GM06990 (cell line): ENCODE results near the gene MTG2.

ENCODE experiments used
- DNase-seq: peaks from one replicate; pipeline ENCODE4 v3.0.0-alpha.2; 2011; ENCODE audit not compliant: insufficient read length; ENCODE audit errors: extremely low read depth
- H3K27me3 ChIP-seq: replicated peaks from 2 replicates; pipeline ENCODE4 v1.6.0; 2011; ENCODE audit warnings: low read length; ENCODE audit not compliant: control insufficient read depth, insufficient read depth
- H3K36me3 ChIP-seq: 2 replicates; pipeline ENCODE4 v1.5.1; 2011; ENCODE audit warnings: low read length; ENCODE audit not compliant: control insufficient read depth, insufficient read depth
- H3K4me3 ChIP-seq: replicated peaks from 2 replicates; pipeline ENCODE4 v1.5.1; 2011; ENCODE audit warnings: low read depth, mild to moderate bottlenecking, control low read depth, low read length
- TF ChIP-seq, protein P1 (sequence below): IDR thresholded peaks from 2 replicates; pipeline ENCODE4 v1.5.1; 2011; ENCODE audit warnings: low read length, control low read depth, mild to moderate bottlenecking, inconsistent platforms; ENCODE audit not compliant: insufficient read depth, poor library complexity, severe bottlenecking

The MTG2 gene

DNA sequence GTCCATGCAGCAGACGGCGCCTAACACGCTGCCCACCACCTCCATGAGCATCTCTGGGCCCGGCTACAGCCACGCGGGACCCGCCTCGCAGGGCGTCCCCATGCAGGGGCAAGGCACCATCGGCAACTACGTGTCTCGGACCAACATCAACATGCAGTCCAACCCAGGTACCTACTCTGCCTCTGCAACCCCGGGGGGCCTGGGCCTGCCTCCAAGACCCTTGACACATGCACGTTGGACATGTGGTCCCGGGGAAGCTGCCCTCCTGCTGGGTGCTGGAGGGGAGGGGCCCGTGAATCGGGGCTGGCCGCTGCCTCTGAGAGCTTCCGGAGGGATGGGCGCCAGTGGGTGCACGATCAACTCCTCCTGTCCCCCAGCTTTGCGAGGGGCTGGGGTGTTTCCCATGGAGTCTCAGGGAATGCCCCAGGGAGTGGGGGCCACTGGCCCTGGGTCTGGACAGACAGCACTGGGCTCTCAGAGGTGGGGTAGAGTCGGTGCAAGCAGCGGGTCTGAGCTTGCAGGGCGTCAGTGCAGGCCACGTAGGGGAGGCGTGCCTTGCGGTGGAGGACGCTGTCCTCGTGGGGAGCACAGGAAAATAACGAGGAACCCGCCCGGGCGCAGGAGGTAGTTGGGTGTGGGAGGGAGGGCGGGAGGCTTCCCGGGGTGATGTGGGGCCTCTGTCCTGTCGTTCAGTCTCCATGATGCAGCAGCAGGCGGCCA is 19.9 kb upstream of the MTG2 start:
- TF ChIP-seq, protein P1, sequence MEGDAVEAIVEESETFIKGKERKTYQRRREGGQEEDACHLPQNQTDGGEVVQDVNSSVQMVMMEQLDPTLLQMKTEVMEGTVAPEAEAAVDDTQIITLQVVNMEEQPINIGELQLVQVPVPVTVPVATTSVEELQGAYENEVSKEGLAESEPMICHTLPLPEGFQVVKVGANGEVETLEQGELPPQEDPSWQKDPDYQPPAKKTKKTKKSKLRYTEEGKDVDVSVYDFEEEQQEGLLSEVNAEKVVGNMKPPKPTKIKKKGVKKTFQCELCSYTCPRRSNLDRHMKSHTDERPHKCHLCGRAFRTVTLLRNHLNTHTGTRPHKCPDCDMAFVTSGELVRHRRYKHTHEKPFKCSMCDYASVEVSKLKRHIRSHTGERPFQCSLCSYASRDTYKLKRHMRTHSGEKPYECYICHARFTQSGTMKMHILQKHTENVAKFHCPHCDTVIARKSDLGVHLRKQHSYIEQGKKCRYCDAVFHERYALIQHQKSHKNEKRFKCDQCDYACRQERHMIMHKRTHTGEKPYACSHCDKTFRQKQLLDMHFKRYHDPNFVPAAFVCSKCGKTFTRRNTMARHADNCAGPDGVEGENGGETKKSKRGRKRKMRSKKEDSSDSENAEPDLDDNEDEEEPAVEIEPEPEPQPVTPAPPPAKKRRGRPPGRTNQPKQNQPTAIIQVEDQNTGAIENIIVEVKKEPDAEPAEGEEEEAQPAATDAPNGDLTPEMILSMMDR = no peak
- H3K27me3 ChIP-seq = no peaks in the 10 kb centered on the region
- H3K36me3 ChIP-seq = peaks cover 33% of the 10 kb centered on the region

DNA sequence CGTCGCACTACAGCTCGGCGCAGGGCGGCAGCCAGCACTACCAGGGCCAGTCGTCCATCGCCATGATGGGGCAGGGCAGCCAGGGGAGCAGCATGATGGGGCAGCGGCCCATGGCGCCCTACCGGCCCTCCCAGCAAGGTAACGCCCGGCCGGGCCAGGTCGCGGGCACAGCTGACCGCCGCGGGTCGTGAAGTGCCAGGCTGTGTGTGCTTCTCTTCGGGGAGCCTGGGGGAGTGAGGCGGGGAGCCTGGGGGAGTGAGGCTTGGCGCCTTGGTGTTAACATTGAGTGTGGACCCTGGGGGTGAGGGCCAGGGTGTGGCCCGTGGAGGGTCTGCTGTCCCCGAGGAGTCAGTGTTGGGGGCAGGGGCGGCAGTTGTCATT is 19.4 kb upstream of the MTG2 start:
- no peak for DNase-seq
- Histone ChIP-seq H3K4me3 (no peak overlapping the region), H3K36me3 (peaks cover 33% of the 10 kb centered on the region), H3K27me3 (no peaks in the 10 kb centered on the region)
- TF ChIP-seq, protein P1 = no peak

More for the DNA sequence above, 19.9 kb upstream of the MTG2 start:
- no peak overlapping the region for H3K4me3 ChIP-seq
- DNase-seq = no peak

DNA sequence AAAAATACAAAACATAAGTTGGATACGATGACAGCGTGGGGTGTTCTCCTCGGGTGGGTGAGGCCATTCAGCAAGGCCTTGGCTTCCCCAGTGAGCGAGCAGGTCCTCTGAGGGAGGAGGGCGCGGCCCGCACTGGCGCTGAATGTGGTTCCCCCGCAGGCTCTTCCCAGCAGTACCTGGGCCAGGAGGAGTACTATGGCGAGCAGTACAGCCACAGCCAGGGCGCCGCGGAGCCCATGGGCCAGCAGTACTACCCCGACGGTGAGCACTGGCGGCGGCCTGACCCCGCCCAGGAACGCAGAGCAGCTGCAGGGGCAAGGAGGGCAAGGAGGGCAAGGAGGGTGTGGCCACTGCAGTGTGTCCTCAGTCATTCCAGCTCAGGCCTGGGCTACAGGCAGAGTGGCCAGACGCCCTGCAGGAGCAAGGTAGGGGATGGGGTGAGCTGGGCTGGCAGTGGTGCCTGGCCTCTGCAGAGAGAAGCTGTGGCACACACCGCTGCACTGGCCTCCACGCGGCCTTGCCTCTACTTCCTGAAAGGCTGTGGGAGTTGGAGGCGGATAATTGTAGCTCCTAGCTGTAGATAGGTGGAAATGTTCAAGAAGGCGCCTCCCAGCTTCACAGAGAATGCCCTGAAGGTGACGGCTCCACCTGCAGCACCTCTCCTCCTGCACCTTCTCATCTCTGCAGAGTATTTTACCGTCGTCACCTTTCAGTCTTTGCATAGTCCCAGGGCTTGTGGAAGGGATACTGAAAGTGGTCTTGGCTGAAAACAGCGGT is 18.7 kb upstream of the MTG2 start:
- no peak overlapping the region for H3K4me3 ChIP-seq
- peaks cover 35% of the 10 kb centered on the region for H3K36me3 ChIP-seq
- H3K27me3 ChIP-seq = no peaks in the 10 kb centered on the region
- DNase-seq = no peak
- TF ChIP-seq, protein P1 = no peak

DNA sequence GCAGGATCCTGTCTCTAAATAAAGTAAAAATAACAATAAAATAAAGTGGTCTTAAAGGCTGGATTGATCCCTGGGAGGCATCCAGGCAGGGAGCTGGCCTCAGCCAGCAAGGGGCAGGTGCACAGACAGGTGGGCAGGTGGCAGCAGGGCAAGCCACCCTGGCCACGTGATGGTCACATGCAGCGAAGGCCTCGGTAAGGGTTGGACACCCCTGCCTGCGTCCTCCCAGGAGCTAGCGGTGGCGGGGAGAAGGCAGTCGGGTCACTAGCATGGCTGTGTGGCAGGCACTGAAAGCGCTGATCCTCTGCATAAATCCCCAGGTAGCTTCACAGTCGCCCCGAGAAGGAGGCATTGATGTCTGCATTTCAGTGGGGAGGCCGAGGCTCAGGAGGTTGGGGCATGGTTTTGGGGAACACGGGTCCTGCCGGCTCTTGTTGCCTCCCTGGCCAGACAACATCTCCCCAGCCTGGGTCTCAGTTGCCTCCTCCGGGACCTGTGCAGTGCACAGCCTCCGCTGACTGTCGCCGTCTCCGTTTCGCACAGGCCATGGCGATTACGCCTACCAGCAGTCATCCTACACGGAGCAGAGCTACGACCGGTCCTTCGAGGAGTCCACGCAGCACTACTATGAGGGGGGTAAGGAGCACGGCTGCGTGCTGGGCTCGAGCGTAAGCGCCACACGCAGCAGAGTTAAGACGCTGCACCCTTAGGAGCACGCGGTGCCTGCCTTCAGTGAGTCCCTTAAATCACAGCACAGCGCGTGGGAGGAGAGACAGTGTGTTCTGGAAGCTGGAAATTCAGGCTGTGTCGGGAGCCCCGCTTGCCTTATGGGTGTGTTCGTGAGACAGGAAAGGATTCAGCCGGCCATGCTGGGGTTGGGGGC is 17.7 kb upstream of the MTG2 start:
- Histone ChIP-seq H3K4me3 (no peak overlapping the region), H3K27me3 (no peaks in the 10 kb centered on the region), H3K36me3 (peaks cover 35% of the 10 kb centered on the region)
- TF ChIP-seq, protein P1 = no peak
- no peak for DNase-seq

GRCh38 chr20:62165762-62166399 is 16.9 kb upstream of the MTG2 start:
- Histone ChIP-seq H3K27me3 (no peaks in the 10 kb centered on the region), H3K4me3 (no peak overlapping the region), H3K36me3 (peaks cover 32% of the 10 kb centered on the region)
- DNase-seq = no peak
- TF ChIP-seq, protein P1 = no peak
